ENCODE data around the gene SVIL. TPM values are rescaled to one million over a fixed set of nuclear protein-coding genes. Genes with fewer than 3 reads are reported as not detected.
"Not testable (repeated sequence)": the region's sequence is repeated elsewhere in the genome, so short reads cannot be mapped to it uniquely, and the experiment has no call there.

Gene SVIL
- total RNA-seq, 3 donors from 2014 or later (not counting 1 experiment from before 2014, with no cell fraction given) = 24.9 to 57.2 (median 33.5) TPM

DNA sequence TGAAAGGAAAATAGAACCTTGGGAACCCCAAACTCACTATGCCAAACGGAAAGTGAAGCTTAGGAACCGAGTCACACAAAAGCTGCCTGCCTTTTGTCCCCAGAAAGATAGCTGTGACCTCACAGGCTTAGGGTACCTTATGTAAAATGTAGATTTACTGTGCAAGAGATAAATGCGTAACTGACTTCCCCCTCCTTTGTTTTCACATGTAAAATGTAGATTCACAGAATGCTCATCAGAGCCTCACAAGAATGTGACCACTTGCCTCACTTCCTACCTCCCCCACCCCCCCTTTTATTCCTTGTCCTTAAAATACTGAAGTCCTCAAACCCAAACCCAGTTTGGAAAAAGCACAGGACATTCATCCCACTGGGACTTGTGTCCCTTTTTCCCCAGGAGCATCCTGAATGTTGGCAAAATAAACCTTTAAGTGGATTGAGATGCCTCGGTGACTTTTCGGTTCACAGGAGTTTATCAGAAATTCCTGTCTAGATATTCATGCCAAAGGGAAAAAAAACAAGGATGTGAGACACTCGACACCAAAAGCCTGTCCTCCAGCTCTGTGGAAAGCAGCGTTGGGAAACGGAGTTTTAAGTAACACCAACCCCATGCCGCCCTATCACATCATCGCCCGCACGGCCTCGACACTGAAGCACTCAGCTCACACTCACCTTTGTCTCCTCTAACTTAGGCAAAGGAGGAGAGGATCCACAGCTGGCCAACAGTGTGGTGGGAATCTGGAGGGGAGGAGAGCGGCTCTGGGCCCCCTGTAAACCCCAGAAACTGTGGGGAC, 45.9 kb downstream of the SVIL start:
- H3K4me3 Mint-ChIP-seq = no peak overlapping the region
- no peaks in the 10 kb centered on the region for H3K9me3 ChIP-seq (ENCODE audit: control insufficient read depth, insufficient read depth, low read length)
- no peaks in the 10 kb centered on the region for H3K27me3 ChIP-seq (ENCODE audit: control insufficient read depth, insufficient read depth, low read length)
- peaks cover 9% of the 10 kb centered on the region for H3K4me1 ChIP-seq (ENCODE audit: control insufficient read depth, insufficient read depth, low read length)
- WGBS (ENCODE audit: insufficient coverage) = 91% methylated on average over 10 of the region's 14 CpGs
- no peaks in the 10 kb centered on the region for H3K9me3 Mint-ChIP-seq
- TF ChIP-seq, protein P1, sequence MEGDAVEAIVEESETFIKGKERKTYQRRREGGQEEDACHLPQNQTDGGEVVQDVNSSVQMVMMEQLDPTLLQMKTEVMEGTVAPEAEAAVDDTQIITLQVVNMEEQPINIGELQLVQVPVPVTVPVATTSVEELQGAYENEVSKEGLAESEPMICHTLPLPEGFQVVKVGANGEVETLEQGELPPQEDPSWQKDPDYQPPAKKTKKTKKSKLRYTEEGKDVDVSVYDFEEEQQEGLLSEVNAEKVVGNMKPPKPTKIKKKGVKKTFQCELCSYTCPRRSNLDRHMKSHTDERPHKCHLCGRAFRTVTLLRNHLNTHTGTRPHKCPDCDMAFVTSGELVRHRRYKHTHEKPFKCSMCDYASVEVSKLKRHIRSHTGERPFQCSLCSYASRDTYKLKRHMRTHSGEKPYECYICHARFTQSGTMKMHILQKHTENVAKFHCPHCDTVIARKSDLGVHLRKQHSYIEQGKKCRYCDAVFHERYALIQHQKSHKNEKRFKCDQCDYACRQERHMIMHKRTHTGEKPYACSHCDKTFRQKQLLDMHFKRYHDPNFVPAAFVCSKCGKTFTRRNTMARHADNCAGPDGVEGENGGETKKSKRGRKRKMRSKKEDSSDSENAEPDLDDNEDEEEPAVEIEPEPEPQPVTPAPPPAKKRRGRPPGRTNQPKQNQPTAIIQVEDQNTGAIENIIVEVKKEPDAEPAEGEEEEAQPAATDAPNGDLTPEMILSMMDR (IDR thresholded peaks at IDR 0.05) = no peak
- H3K36me3 ChIP-seq (ENCODE audit: control insufficient read depth, insufficient read depth, low read length) = no peaks in the 10 kb centered on the region
- peaks cover 13 to 14% of the 10 kb centered on the region in 2 donors for H3K4me1 Mint-ChIP-seq
- H3K27me3 Mint-ChIP-seq (ENCODE audit: low read depth in 2 of 2) = no peaks in the 10 kb centered on the region
- ATAC-seq (no peak), DNase-seq (no peak)
- H3K27ac Mint-ChIP-seq = no peak overlapping the region
- no peak overlapping the region for H3K27ac ChIP-seq (ENCODE audit: low read length)
- intact Hi-C loops (cut with micrococcal nuclease) = no loop called here
- H3K4me3 ChIP-seq (ENCODE audit: low read length) = no peak overlapping the region
- H3K36me3 Mint-ChIP-seq = no peaks in the 10 kb centered on the region

- H3K4me3 Mint-ChIP-seq; ATAC-seq; H3K36me3 Mint-ChIP-seq; H3K4me1 ChIP-seq (ENCODE audit: control insufficient read depth, insufficient read depth, low read length); H3K27ac ChIP-seq (ENCODE audit: low read length); H3K36me3 ChIP-seq (ENCODE audit: control insufficient read depth, insufficient read depth, low read length); H3K9me3 Mint-ChIP-seq; DNase-seq; H3K4me3 ChIP-seq (ENCODE audit: low read length); intact Hi-C loops (cut with micrococcal nuclease); H3K27ac Mint-ChIP-seq; H3K9me3 ChIP-seq (ENCODE audit: control insufficient read depth, insufficient read depth, low read length); H3K27me3 Mint-ChIP-seq (ENCODE audit: low read depth in 2 of 2); H3K27me3 ChIP-seq (ENCODE audit: control insufficient read depth, insufficient read depth, low read length): not testable (repeated sequence)
- peaks cover 17 to 22% of the 10 kb centered on the region in 2 donors for H3K4me1 Mint-ChIP-seq
- WGBS (ENCODE audit: insufficient coverage) = 91% methylated on average over 12 of the region's 19 CpGs
Measured at GRCh38 chr10:29587750-29588628, 46.8 kb downstream of the SVIL start.

DNA sequence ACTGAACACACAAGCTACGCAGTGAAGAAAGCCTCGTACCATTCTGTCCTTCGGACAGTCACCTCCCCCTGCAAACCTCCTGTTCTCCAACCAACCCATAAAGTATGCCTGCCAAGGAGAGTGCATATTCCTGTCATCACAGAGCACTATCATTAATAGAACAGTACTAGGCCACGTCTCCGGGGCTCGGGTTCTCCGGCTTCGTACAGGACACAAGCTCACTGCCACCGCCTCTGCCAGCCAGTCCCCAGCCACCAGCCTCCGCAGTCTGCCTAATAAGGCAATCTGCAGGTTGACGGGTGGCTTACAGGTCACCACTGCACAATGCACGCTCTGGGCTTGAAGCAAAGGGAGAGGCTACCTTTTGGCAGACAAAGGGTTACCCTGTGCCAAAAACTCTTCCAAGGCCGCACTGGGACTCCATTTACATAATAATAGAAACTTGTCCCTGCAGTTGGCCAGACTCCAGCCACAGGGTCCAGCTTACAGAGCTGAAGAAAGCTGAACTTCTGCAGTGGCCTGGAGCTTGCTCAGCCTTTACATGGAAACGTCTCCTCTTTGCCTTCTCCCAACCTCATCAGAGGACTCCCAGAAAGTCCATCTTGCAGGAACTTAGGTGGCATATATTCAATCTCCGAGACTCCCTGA, 47.5 kb downstream of the SVIL start:
- H3K27ac Mint-ChIP-seq; H3K36me3 ChIP-seq (ENCODE audit: control insufficient read depth, insufficient read depth, low read length); H3K27me3 Mint-ChIP-seq (ENCODE audit: low read depth in 2 of 2); H3K9me3 Mint-ChIP-seq; intact Hi-C loops (cut with micrococcal nuclease); H3K4me3 Mint-ChIP-seq; H3K4me1 ChIP-seq (ENCODE audit: control insufficient read depth, insufficient read depth, low read length); H3K27ac ChIP-seq (ENCODE audit: low read length); H3K36me3 Mint-ChIP-seq; DNase-seq; H3K4me3 ChIP-seq (ENCODE audit: low read length); ATAC-seq; H3K9me3 ChIP-seq (ENCODE audit: control insufficient read depth, insufficient read depth, low read length); H3K27me3 ChIP-seq (ENCODE audit: control insufficient read depth, insufficient read depth, low read length): not testable (repeated sequence)
- peaks cover 17 to 26% of the 10 kb centered on the region in 2 donors for H3K4me1 Mint-ChIP-seq
- WGBS (ENCODE audit: insufficient coverage) = 94% methylated on average over 14 of the region's 15 CpGs

- 100% methylated on average over 3 of the region's 4 CpGs for WGBS (ENCODE audit: insufficient coverage)
- DNase-seq (no peak), ATAC-seq (no peak)
- H3K4me3 Mint-ChIP-seq = no peak overlapping the region
- H3K9me3 Mint-ChIP-seq = no peaks in the 10 kb centered on the region
- H3K27ac Mint-ChIP-seq = no peak overlapping the region
- TF ChIP-seq, protein P1 (IDR thresholded peaks at IDR 0.05) = no peak
- intact Hi-C loops (cut with micrococcal nuclease) = no loop called here
- Histone ChIP-seq H3K9me3 (ENCODE audit: control insufficient read depth, insufficient read depth, low read length) (no peaks in the 10 kb centered on the region), H3K36me3 (ENCODE audit: control insufficient read depth, insufficient read depth, low read length) (no peaks in the 10 kb centered on the region), H3K4me1 (ENCODE audit: control insufficient read depth, insufficient read depth, low read length) (peaks cover 9% of the 10 kb centered on the region), H3K27me3 (ENCODE audit: control insufficient read depth, insufficient read depth, low read length) (no peaks in the 10 kb centered on the region), H3K4me3 (ENCODE audit: low read length) (no peak overlapping the region), H3K27ac (ENCODE audit: low read length) (no peak overlapping the region)
- H3K4me1 Mint-ChIP-seq = peaks cover 17 to 26% of the 10 kb centered on the region in 2 donors
- H3K27me3 Mint-ChIP-seq (ENCODE audit: low read depth in 2 of 2) = no peaks in the 10 kb centered on the region
- no peaks in the 10 kb centered on the region for H3K36me3 Mint-ChIP-seq
Measured at GRCh38 chr10:29586509-29586908, 48.3 kb downstream of the SVIL start.

Data from natural killer cell (primary cell).